HCT116 (cell line): ENCODE results near the gene FTO. TPM values are rescaled to one million over a fixed set of nuclear protein-coding genes. Genes with fewer than 3 reads are reported as not detected.

Experiments
- ATAC-seq: fragments of 200-7000 bp; cut with Tn5 transposase; 2 replicates; pipeline ENCODE4 v1.9.1; 2020; ENCODE audit warnings: mild to moderate bottlenecking, moderate library complexity
- BruUV-seq: library from RNA; stranded (reverse); fragments of 400-500 nt; replicated peaks from 2 replicates; lab custom pipeline; 2021; lab: Mats Ljungman, UMichigan
- CTCF ChIA-PET: fragments of 300-600 bp; sonication (Branson Sonifier 250); formaldehyde crosslinking; loops from one replicate; lab custom pipeline; 2021; ENCODE audit warnings: antibody characterized with exemption; lab: Charles Lee
- POLR2A ChIA-PET: fragments of 300-600, 350-600 bp; sonication (Branson Sonifier 250); formaldehyde crosslinking; loops from one replicate; lab custom pipeline; 2021; ENCODE audit warnings: antibody characterized with exemption; lab: Charles Lee
- RAD21 ChIA-PET, 2 experiments: fragments of 300-600 bp; sonication (Branson Sonifier 250); formaldehyde crosslinking; loops; one replicate each; lab custom pipeline; 2023; ENCODE audit warnings: low total read pairs in 2 of 2; ENCODE audit not compliant: uncharacterized antibody in 2 of 2, unreplicated experiment in 2 of 2, low non-redundant PET in 1 of 2; lab: Charles Lee
- DNase-seq: peaks from one replicate; pipeline ENCODE4 v3.0.0-alpha.2; 2010; ENCODE audit warnings: low read depth, low spot score
- H2AFZ ChIP-seq: fragments of 200-600 bp; shearing (Covaris generic), sonication (generic); 2 replicates; pipeline ENCODE4 v1.6.1; 2017; ENCODE audit warnings: low read depth, mixed run types, mixed read lengths, antibody characterized with exemption, low read length; ENCODE audit not compliant: poor library complexity, severe bottlenecking
- H3K27ac ChIP-seq: 2 replicates; pipeline ENCODE4 v1.5.1; 2012; ENCODE audit warnings: low read depth, low read length
- H3K27me3 ChIP-seq: fragments of 200-600 bp; sonication (generic); 2 replicates; pipeline ENCODE4 v1.6.1; 2016; ENCODE audit warnings: mixed run types, low read length, mixed read lengths; ENCODE audit not compliant: insufficient read depth
- H3K36me3 ChIP-seq, 2 experiments: fragments of 200-500 bp in 1 of 2; fragments of 200-600 bp in 1 of 2; sonication (Bioruptor generic) in 1 of 2; sonication (generic) in 1 of 2; 2 replicates each; pipeline versions ENCODE4 v1.5.1 to v1.6.1; 2014 to 2016; ENCODE audit warnings: low read length in 2 of 2, inconsistent platforms in 1 of 2, mixed read lengths in 1 of 2, mixed run types in 1 of 2; ENCODE audit not compliant: insufficient read depth in 2 of 2, control insufficient read depth in 1 of 2
- H3K4me1 ChIP-seq, 2 experiments: fragments of 200-600 bp in 1 of 2; sonication (generic) in 1 of 2; 2 replicates each; pipeline versions ENCODE4 v1.5.1 to v1.6.1; 2012 to 2017; ENCODE audit warnings: low read length in 2 of 2, inconsistent platforms in 1 of 2, mild to moderate bottlenecking in 1 of 2, mixed read lengths in 1 of 2, mixed run types in 1 of 2, moderate library complexity in 1 of 2; ENCODE audit not compliant: insufficient read depth in 2 of 2, control insufficient read depth in 1 of 2
- H3K4me2 ChIP-seq: fragments of 200-600 bp; sonication (generic); 2 replicates; pipeline ENCODE4 v1.6.1; 2017; ENCODE audit warnings: mixed run types, low read length, mixed read lengths
- H3K4me3 ChIP-seq, 2 experiments: fragments of 200-600 bp in 1 of 2; sonication (generic) in 1 of 2; replicated peaks in 1 of 2; 2 replicates each; pipeline ENCODE4 v1.5.1; 2011 to 2016; ENCODE audit warnings: low read length in 2 of 2, control low read depth in 1 of 2, low read depth in 1 of 2, mild to moderate bottlenecking in 1 of 2, mixed read lengths in 1 of 2, mixed run types in 1 of 2
- H3K79me2 ChIP-seq: fragments of 200-600 bp; sonication (generic); 2 replicates; pipeline ENCODE4 v1.6.1; 2017; ENCODE audit warnings: mild to moderate bottlenecking, mixed run types, low read length, moderate library complexity, mixed read lengths; ENCODE audit not compliant: insufficient read depth
- H3K9ac ChIP-seq: fragments of 200-600 bp; sonication (generic); 2 replicates; pipeline ENCODE4 v1.6.1; 2016; ENCODE audit warnings: low read length, mixed read lengths
- H3K9me2 ChIP-seq: fragments of 200-600 bp; sonication (generic), shearing (Covaris generic); 2 replicates; pipeline ENCODE4 v1.6.1; 2017; ENCODE audit warnings: mixed run types, mild to moderate bottlenecking, moderate library complexity; ENCODE audit not compliant: insufficient read depth
- H3K9me3 ChIP-seq, 2 experiments: fragments of 200-500 bp in 1 of 2; fragments of 200-600 bp in 1 of 2; sonication (Bioruptor generic) in 1 of 2; sonication (generic) in 1 of 2; 2 replicates each; pipeline ENCODE4 v1.6.1; 2014 to 2017; ENCODE audit warnings: low read length in 2 of 2, mixed read lengths in 2 of 2, inconsistent platforms in 1 of 2, low read depth in 1 of 2, mild to moderate bottlenecking in 1 of 2, mixed run types in 1 of 2, moderate library complexity in 1 of 2; ENCODE audit not compliant: control insufficient read depth in 1 of 2, insufficient read depth in 1 of 2
- H4K20me1 ChIP-seq: fragments of 200-600 bp; sonication (generic), shearing (Covaris generic); 2 replicates; pipeline ENCODE4 v1.6.1; 2017; ENCODE audit warnings: mixed run types, mild to moderate bottlenecking, moderate library complexity; ENCODE audit not compliant: insufficient read depth
- CEBPB ChIP-seq: IDR thresholded peaks from 2 replicates; pipeline ENCODE4 v1.6.1; 2012; ENCODE audit warnings: low read depth
- EGR1 ChIP-seq: IDR thresholded peaks from 2 replicates; pipeline ENCODE4 v1.6.1; 2012; ENCODE audit warnings: low read depth
- ELF1 ChIP-seq: IDR thresholded peaks from 2 replicates; pipeline ENCODE4 v1.6.1; 2012; ENCODE audit warnings: low read depth, borderline replicate concordance
- EZH2 ChIP-seq: fragments of 200-600 bp; sonication (generic); IDR thresholded peaks from 2 replicates; pipeline ENCODE4 v1.6.1; 2017; ENCODE audit warnings: antibody characterized with exemption, mixed run types
- EZH2phosphoT487 ChIP-seq: fragments of 200-600 bp; IDR thresholded peaks from 2 replicates; pipeline ENCODE4 v1.6.1; 2018; ENCODE audit warnings: antibody characterized with exemption, borderline replicate concordance
- FOSL1 ChIP-seq: IDR thresholded peaks from 2 replicates; pipeline ENCODE4 v1.6.1; 2012; ENCODE audit warnings: low read depth
- JUND ChIP-seq: IDR thresholded peaks from 2 replicates; pipeline ENCODE4 v1.6.1; 2012
- POLR2A ChIP-seq: IDR thresholded peaks from 2 replicates; pipeline ENCODE4 v1.7.0; 2011; ENCODE audit warnings: borderline replicate concordance; ENCODE audit not compliant: insufficient read depth, insufficient read length; ENCODE audit errors: extremely low read depth
- RAD21 ChIP-seq: IDR thresholded peaks from 2 replicates; pipeline ENCODE4 v1.6.1; 2012; ENCODE audit warnings: low read depth, mild to moderate bottlenecking
- SP1 ChIP-seq: IDR thresholded peaks from 2 replicates; pipeline ENCODE4 v1.6.1; 2012; ENCODE audit warnings: low read depth
- SRF ChIP-seq: IDR thresholded peaks from 2 replicates; pipeline ENCODE4 v1.6.1; 2012; ENCODE audit warnings: low read depth
- TCF7L2 ChIP-seq: IDR thresholded peaks from 2 replicates; pipeline ENCODE4 v1.7.0; 2011; ENCODE audit warnings: borderline replicate concordance, inconsistent platforms; ENCODE audit not compliant: insufficient read depth, insufficient read length; ENCODE audit errors: extremely low read depth
- YY1 ChIP-seq: IDR thresholded peaks from 2 replicates; pipeline ENCODE4 v1.6.1; 2011; ENCODE audit warnings: low read length, low read depth, moderate library complexity, mild to moderate bottlenecking; ENCODE audit not compliant: insufficient replicate concordance; ENCODE audit errors: extremely low read depth
- ZFX ChIP-seq: fragments of 450-650 bp; IDR thresholded peaks from 2 replicates; pipeline ENCODE4 v1.6.1; 2017
- ZNF274 ChIP-seq: fragments of 200-500 bp; sonication (Bioruptor generic); IDR thresholded peaks from 2 replicates; pipeline ENCODE4 v1.6.1; 2014; ENCODE audit warnings: mild to moderate bottlenecking, low read depth, low read length, inconsistent platforms
- intact Hi-C: fragments of 100-400 bp; cut with micrococcal nuclease; formaldehyde crosslinking; loops from 2 replicates; pipeline ENCODE4 v1.10.0; 2022
- total RNA-seq: library from RNA; stranded (reverse); gene quantifications from one replicate; pipeline ENCODE4 v1.2.1, GENCODE V29; 2021; ENCODE audit not compliant: unreplicated experiment
- TF ChIP-seq, protein P1 (sequence below): IDR thresholded peaks from 2 replicates; pipeline ENCODE4 v1.6.1; 2012
- TF ChIP-seq, protein P2 (sequence below): IDR thresholded peaks from 2 replicates; pipeline ENCODE4 v1.6.1; 2012; ENCODE audit warnings: low read depth
- TF ChIP-seq, protein P3 (sequence below): IDR thresholded peaks from 2 replicates; pipeline ENCODE4 v1.6.1; 2012
- TF ChIP-seq, protein P4 (sequence below): IDR thresholded peaks from 2 replicates; pipeline ENCODE4 v1.6.1; 2011; ENCODE audit warnings: mild to moderate bottlenecking, low read length, moderate library complexity; ENCODE audit not compliant: insufficient replicate concordance; ENCODE audit errors: extremely low read depth
- TF ChIP-seq, protein P5 (sequence below), 3 experiments: fragments of 200-600 bp in 1 of 3; sonication (generic) in 1 of 3; IDR thresholded peaks in 2 of 3; conservative IDR thresholded peaks in 1 of 3; 2 replicates each; pipeline ENCODE4 v1.5.1; 2012 to 2017; ENCODE audit warnings: low read depth in 2 of 3, low read length in 2 of 3, antibody characterized with exemption in 1 of 3, borderline replicate concordance in 1 of 3, control low read depth in 1 of 3, mild to moderate bottlenecking in 1 of 3, mixed read lengths in 1 of 3, mixed run types in 1 of 3, moderate library complexity in 1 of 3; ENCODE audit not compliant: insufficient read depth in 1 of 3

The FTO gene
- total RNA-seq, 1 experiment from 2014 or later = 55.2 TPM

DNA sequence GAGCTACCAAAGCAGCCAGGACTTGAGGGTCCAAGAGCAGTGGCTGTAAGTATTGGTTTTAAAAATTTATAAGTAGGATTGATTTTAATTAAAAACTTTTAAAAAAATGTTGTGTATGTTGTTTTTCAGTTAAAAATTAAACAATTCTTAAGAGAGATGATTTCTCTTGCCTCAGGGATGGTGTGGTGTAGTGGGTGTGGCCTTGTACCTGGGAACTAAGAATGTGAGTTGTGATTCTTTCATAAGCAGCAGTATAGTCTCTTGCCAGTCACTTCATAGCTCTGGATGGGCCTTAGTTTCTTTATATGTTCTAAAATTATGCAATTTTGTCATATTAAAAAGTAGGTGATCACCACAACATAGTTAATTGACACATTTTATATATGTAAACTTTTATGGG, 99.5 kb downstream of the FTO start:
- POLR2A ChIA-PET = no interaction called here
- ATAC-seq (no peak), DNase-seq (no peak)
- no TSS peak for BruUV-seq
- peaks cover 24% of the 10 kb centered on the region for H3K79me2 ChIP-seq
- no peaks in the 10 kb centered on the region for H3K9me2 ChIP-seq
- H3K4me2 ChIP-seq = no peak overlapping the region
- intact Hi-C loops = no loop called here
- H3K27ac ChIP-seq = no peak overlapping the region
- H2AFZ ChIP-seq = no peak overlapping the region
- H3K4me1 ChIP-seq = peaks cover 11 to 16% of the 10 kb centered on the region in 2 experiments
- H3K4me3 ChIP-seq = no peak overlapping the region
- H3K36me3 ChIP-seq = no peaks in the 10 kb centered on the region
- RAD21 ChIA-PET = no interaction called here
- CTCF ChIA-PET = no interaction called here
- no peaks in the 10 kb centered on the region for H4K20me1 ChIP-seq
- H3K9ac ChIP-seq = no peak overlapping the region
- TF ChIP-seq, protein P1, sequence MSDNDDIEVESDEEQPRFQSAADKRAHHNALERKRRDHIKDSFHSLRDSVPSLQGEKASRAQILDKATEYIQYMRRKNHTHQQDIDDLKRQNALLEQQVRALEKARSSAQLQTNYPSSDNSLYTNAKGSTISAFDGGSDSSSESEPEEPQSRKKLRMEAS = no peak
- TF ChIP-seq ELF1 (no peak), EZH2 (no peak), SP1 (no peak), EGR1 (no peak), ZNF274 (no peak), RAD21 (no peak), CEBPB (no peak), TCF7L2 (no peak), YY1 (no peak), POLR2A (no peak), EZH2phosphoT487 (no peak), ZFX (no peak), FOSL1 (no peak), JUND (no peak), SRF (no peak)
- TF ChIP-seq, protein P2, sequence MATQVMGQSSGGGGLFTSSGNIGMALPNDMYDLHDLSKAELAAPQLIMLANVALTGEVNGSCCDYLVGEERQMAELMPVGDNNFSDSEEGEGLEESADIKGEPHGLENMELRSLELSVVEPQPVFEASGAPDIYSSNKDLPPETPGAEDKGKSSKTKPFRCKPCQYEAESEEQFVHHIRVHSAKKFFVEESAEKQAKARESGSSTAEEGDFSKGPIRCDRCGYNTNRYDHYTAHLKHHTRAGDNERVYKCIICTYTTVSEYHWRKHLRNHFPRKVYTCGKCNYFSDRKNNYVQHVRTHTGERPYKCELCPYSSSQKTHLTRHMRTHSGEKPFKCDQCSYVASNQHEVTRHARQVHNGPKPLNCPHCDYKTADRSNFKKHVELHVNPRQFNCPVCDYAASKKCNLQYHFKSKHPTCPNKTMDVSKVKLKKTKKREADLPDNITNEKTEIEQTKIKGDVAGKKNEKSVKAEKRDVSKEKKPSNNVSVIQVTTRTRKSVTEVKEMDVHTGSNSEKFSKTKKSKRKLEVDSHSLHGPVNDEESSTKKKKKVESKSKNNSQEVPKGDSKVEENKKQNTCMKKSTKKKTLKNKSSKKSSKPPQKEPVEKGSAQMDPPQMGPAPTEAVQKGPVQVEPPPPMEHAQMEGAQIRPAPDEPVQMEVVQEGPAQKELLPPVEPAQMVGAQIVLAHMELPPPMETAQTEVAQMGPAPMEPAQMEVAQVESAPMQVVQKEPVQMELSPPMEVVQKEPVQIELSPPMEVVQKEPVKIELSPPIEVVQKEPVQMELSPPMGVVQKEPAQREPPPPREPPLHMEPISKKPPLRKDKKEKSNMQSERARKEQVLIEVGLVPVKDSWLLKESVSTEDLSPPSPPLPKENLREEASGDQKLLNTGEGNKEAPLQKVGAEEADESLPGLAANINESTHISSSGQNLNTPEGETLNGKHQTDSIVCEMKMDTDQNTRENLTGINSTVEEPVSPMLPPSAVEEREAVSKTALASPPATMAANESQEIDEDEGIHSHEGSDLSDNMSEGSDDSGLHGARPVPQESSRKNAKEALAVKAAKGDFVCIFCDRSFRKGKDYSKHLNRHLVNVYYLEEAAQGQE = no peak
- TF ChIP-seq, protein P3, sequence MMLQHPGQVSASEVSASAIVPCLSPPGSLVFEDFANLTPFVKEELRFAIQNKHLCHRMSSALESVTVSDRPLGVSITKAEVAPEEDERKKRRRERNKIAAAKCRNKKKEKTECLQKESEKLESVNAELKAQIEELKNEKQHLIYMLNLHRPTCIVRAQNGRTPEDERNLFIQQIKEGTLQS = no peak
- TF ChIP-seq, protein P4, sequence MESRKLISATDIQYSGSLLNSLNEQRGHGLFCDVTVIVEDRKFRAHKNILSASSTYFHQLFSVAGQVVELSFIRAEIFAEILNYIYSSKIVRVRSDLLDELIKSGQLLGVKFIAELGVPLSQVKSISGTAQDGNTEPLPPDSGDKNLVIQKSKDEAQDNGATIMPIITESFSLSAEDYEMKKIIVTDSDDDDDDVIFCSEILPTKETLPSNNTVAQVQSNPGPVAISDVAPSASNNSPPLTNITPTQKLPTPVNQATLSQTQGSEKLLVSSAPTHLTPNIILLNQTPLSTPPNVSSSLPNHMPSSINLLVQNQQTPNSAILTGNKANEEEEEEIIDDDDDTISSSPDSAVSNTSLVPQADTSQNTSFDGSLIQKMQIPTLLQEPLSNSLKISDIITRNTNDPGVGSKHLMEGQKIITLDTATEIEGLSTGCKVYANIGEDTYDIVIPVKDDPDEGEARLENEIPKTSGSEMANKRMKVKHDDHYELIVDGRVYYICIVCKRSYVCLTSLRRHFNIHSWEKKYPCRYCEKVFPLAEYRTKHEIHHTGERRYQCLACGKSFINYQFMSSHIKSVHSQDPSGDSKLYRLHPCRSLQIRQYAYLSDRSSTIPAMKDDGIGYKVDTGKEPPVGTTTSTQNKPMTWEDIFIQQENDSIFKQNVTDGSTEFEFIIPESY = no peak
- TF ChIP-seq, protein P5, sequence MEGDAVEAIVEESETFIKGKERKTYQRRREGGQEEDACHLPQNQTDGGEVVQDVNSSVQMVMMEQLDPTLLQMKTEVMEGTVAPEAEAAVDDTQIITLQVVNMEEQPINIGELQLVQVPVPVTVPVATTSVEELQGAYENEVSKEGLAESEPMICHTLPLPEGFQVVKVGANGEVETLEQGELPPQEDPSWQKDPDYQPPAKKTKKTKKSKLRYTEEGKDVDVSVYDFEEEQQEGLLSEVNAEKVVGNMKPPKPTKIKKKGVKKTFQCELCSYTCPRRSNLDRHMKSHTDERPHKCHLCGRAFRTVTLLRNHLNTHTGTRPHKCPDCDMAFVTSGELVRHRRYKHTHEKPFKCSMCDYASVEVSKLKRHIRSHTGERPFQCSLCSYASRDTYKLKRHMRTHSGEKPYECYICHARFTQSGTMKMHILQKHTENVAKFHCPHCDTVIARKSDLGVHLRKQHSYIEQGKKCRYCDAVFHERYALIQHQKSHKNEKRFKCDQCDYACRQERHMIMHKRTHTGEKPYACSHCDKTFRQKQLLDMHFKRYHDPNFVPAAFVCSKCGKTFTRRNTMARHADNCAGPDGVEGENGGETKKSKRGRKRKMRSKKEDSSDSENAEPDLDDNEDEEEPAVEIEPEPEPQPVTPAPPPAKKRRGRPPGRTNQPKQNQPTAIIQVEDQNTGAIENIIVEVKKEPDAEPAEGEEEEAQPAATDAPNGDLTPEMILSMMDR (IDR thresholded peaks at IDR 0.05 in 2 of 3, conservative IDR thresholded peaks at IDR 0.05 in 1 of 3; ENCODE audit: borderline replicate concordance in 1 of 3, insufficient read depth in 1 of 3, low read depth in 2 of 3, low read length in 2 of 3) = no peak
- H3K9me3 ChIP-seq = no peaks in the 10 kb centered on the region
- no peaks in the 10 kb centered on the region for H3K27me3 ChIP-seq
